Measurements from ENCODE around the gene CREG1. TPM values are rescaled to one million over a fixed set of nuclear protein-coding genes. Genes with fewer than 3 reads are reported as not detected.

Gene CREG1
- total and polyA plus RNA-seq, 8 donors, result 21.4 to 48.1 (median 40.1) TPM

DNA sequence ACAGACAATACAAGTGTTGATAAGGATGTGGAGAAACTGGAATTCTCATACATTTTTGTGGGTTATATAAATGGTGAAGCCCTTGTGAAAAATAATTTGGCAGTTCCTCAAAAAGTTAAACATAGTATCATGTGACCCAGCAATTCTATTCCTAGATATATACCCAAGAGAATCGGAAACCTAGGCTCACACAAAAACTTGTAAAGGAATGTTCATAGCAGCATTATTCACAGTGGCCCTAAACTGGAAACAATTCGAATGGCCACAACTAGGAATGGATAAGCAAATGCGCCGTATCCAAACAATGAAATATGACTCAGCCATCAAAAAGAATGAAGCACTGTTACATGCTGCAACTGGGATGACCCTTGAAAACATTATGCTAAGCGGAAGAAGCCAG is 31.3 kb downstream of the CREG1 start:
- FAIRE-seq (no peak), ATAC-seq (no peak), DNase-seq (no peak)
- Histone ChIP-seq H3K36me3 (no peaks in the 10 kb centered on the region), H3K4me3 (no peak overlapping the region), H3K27ac (no peak overlapping the region), H3K27me3 (no peaks in the 10 kb centered on the region), H3K4me1 (no peaks in the 10 kb centered on the region), H3K9me3 (no peaks in the 10 kb centered on the region)
- TF ChIP-seq, protein P1, sequence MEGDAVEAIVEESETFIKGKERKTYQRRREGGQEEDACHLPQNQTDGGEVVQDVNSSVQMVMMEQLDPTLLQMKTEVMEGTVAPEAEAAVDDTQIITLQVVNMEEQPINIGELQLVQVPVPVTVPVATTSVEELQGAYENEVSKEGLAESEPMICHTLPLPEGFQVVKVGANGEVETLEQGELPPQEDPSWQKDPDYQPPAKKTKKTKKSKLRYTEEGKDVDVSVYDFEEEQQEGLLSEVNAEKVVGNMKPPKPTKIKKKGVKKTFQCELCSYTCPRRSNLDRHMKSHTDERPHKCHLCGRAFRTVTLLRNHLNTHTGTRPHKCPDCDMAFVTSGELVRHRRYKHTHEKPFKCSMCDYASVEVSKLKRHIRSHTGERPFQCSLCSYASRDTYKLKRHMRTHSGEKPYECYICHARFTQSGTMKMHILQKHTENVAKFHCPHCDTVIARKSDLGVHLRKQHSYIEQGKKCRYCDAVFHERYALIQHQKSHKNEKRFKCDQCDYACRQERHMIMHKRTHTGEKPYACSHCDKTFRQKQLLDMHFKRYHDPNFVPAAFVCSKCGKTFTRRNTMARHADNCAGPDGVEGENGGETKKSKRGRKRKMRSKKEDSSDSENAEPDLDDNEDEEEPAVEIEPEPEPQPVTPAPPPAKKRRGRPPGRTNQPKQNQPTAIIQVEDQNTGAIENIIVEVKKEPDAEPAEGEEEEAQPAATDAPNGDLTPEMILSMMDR (IDR thresholded peaks at IDR 0.05), result no peak
- 88 to 96% methylated on average over 5 of the region's 5 CpGs for WGBS, 2 donors
- intact Hi-C loops (cut with DNase I), result no loop called here

DNA sequence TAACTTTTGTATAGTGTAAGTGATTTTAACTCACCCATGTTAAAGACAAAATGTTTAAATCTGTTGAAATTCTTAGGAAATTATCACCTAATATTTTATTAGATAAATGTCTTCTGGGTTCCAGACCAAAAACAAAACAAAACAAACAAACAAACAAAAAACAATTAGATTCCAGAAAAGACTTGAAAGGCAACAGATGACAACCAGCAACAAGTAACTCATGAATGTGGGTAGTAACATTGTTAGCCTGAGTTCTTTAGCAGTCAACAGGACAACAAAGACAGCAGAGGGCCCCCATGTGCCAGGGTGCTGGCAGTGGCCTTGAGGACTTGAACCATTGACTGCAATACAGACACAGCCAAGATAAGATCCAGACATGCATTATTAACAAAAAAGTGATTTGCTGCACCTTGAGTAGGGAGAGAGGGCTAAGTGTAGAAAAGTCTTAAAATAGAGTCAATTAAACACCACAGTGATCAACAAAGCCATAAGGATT is 32.8 kb downstream of the CREG1 start:
- DNase-seq (no peak), ATAC-seq (no peak), FAIRE-seq (no peak)
- Histone ChIP-seq H3K4me1 (no peaks in the 10 kb centered on the region), H3K4me3 (no peak overlapping the region), H3K27me3 (no peaks in the 10 kb centered on the region), H3K36me3 (no peaks in the 10 kb centered on the region), H3K27ac (no peak overlapping the region), H3K9me3 (no peaks in the 10 kb centered on the region)
- TF ChIP-seq, protein P1 (IDR thresholded peaks at IDR 0.05), result no peak
- intact Hi-C loops (cut with DNase I), result no loop called here

- 87% methylated on average over 14 of the region's 14 CpGs for whole genome bisulfite sequencing, 2 donors
- H3K27me3 ChIP-seq, result peaks cover 0 to 3% (median 0%) of the 10 kb centered on the region in 4 donors
- DNase-seq (no peak), ATAC-seq (peak in 1 of 4 donors; percentile 22), FAIRE-seq (no peak)
- no peaks in the 10 kb centered on the region for H3K4me1 ChIP-seq
- no peak within 1 kb of the TSS for H3K27ac ChIP-seq
- no peaks in the 10 kb centered on the region for H3K36me3 ChIP-seq
- intact Hi-C loops (cut with DNase I), result no loop called here
- H3K9me3 ChIP-seq, result no peaks in the 10 kb centered on the region
- no peak within 1 kb of the TSS for H3K4me3 ChIP-seq
- TF ChIP-seq, protein P1 (IDR thresholded peaks at IDR 0.05), result no peak
Measured at GRCh38 chr1:167518331-167518700, 35.2 kb downstream of the CREG1 start, which contains the start of gene CD247. CD247 (minus strand) TSS chr1:167518529; CDS start chr1:167518465, 64 bp downstream.

DNA sequence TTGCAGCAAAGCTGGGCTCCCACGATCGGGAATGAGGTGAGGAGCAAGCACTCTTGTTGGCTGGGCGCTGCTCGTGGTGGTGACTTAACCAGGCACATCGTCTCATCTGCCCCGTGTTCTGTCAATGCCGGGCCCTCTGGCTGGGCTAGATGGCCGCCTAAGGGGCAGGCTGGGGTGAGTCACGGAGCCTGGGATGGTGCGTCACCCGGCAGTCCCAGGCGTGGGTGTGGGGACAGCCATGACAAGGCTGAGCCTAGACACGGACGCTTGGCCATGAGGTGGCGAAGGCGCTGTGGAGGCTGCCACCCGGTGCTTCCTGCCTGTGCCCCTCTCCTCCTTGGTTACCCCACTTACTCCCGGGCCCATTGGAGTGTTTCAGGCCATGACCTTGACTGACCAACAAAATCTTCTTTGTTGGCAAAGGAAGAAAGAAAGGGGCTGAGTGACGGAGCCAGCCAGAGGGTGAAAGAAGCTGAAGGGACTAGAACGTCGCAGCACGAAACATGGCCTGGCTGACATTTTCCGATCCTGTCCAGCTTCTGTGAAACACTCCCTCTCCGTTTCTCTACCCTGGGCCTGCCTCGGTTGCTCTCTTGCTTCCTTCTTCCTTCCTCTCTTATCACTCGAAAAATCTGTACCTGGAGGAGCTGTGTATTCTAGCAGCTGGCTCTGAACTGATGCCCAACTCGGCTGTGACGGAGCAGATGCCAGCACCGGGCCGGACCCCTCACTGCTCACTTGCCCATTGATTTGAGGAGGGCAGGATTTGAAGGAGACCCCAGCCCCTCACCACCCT is 35.8 kb downstream of the CREG1 start:
- ATAC-seq (peak in 1 of 4 donors; percentile 45), FAIRE-seq (no peak), DNase-seq (no peak)
- Histone ChIP-seq H3K4me3 (no peak overlapping the region), H3K27ac (no peak overlapping the region), H3K27me3 (peaks cover 0 to 3% (median 0%) of the 10 kb centered on the region in 4 donors), H3K9me3 (no peaks in the 10 kb centered on the region), H3K36me3 (no peaks in the 10 kb centered on the region), H3K4me1 (no peaks in the 10 kb centered on the region)
- TF ChIP-seq, protein P1 (IDR thresholded peaks at IDR 0.05), result no peak
- WGBS, 2 donors, result 80 to 82% methylated on average over 30 of the region's 30 CpGs
- intact Hi-C loops (cut with DNase I), result no loop called here
